ENCODE data around the gene ABAT. TPM values are rescaled to one million over a fixed set of nuclear protein-coding genes. Genes with fewer than 3 reads are reported as not detected.

Gene ABAT
- 0.15 to 0.47 TPM (median 0.25 TPM) in 5 replicates for total RNA-seq (2022; extraction: Qiagen RNA extraction; ENCODE audit: low read depth)

GRCh38 chr16:8674413-8675022 is at the start of gene ABAT:
TSS of gene ABAT (plus strand) at chr16:8674617. CDS start at chr16:8735740, 61,123 bp downstream.

GRCh38 chr16:8797364-8798173 is 123.2 kb downstream of the ABAT start, which contains the start of the genes PMM2 and TMEM186:
TSS of gene PMM2 (plus strand) at chr16:8797839. CDS start at chr16:8797883, 44 bp downstream.
TSS of gene TMEM186 (minus strand) at chr16:8797639. CDS start at chr16:8797614, 25 bp downstream.

Other genes starting within 250 kb of the ABAT start
- gene TMEM114, start 84.1 kb upstream of the ABAT start, total RNA-seq (2022; extraction: Qiagen RNA extraction; ENCODE audit: low read depth): not detected in 5 replicates
- gene METTL22, start 52.9 kb upstream of the ABAT start, total RNA-seq (2022; extraction: Qiagen RNA extraction; ENCODE audit: low read depth): 20.6 to 24.3 TPM (median 22.5 TPM) in 5 replicates
- 10.1 to 16.1 TPM (median 13.9 TPM) in 5 replicates for gene TMEM186, start 123.0 kb downstream of the ABAT start, total RNA-seq (2022; extraction: Qiagen RNA extraction; ENCODE audit: low read depth)
- gene PMM2, start 123.2 kb downstream of the ABAT start, total RNA-seq (2022; extraction: Qiagen RNA extraction; ENCODE audit: low read depth): 87.8 to 119 TPM (median 91.8 TPM) in 5 replicates
- gene CARHSP1, start 194.4 kb downstream of the ABAT start, total RNA-seq (2022; extraction: Qiagen RNA extraction; ENCODE audit: low read depth): 122 to 156 TPM (median 141 TPM) in 5 replicates
- gene LITAFD, start 207.7 kb downstream of the ABAT start, total RNA-seq (2022; extraction: Qiagen RNA extraction; ENCODE audit: low read depth): not detected in 5 replicates